SH-SY5Y (cell line): ENCODE results near the gene COLEC11.

Experiments
- GATA2 ChIP-seq: IDR thresholded peaks from 2 replicates; pipeline ENCODE4 v1.6.1; 2011; ENCODE audit warnings: mild to moderate bottlenecking, low read depth, low read length
- GATA3 ChIP-seq: IDR thresholded peaks from 2 replicates; pipeline ENCODE4 v1.6.1; 2011; ENCODE audit warnings: low read depth, mild to moderate bottlenecking, low read length, moderate library complexity

DNA sequence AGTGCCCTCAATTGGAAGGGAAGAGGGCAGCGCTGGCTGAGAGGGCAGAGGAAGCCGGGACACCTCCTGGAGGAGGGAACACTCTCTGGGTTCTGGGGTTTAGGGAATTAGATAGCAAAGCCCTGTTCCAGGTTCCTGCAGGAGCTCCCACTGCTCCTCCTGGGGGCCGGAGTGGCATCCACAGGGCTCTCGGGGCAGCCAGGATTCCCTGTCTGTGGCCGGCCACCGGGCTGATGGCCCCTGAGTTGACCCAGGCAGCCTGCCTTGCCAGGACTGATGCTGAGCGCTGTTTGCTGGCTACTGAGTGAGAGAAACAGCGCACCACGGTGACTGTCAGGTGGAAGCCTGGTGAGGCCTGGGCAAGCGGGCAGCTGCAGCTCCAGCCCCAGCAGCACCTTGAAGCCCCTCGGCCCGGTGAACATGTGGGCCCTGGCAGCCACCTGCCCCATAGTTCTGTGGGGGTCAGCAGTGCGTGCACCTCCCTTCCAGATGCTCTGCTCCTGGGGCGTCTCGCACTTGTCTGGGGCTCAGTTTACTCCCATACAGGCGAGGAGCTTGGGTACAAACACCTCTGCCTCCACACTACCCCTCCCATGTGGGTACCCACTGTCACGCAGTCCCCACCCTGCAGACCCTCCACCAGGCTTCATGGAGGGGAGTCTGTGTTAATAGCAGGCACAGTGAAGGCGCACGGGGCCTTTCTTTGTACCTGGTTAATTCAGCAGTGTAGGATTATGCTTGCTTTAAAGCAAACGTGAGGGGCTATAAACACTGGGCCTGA, 55.4 kb downstream of the COLEC11 start:
- TF ChIP-seq GATA2 (no peak), GATA3 (no peak)
